NCI-H82 treated with DMSO at 0.1 percent for 48 hours (cell line): ENCODE measurements around the gene CILP.

Source experiments
- DNase-seq: peaks from one replicate; lab custom pipeline; 2025; ENCODE audit not compliant: unreplicated experiment; lab: John Stamatoyannopoulos, UW

CILP gene

DNA sequence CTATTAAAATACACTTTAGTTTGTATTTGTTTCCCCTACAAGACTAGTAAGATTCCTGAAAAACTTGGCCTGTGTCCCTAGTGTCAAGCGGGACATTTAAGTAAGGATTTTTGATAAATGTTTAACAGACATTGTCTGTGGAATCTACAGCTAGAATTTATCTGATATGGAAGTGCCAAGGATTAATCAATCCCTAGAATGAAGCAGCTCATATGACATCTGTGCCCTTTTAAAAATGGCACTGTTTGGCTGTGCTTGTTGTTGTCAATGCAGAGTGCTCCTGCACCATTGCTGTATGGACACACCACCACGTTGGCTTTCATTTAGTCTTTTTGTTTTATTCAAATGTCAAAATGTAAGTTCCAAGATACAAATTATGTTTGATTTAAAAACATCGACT is 63.4 kb downstream of the CILP start:
- no peak for DNase-seq

GRCh38 chr15:65146438-65146837 is 64.8 kb downstream of the CILP start:
- no peak for DNase-seq
